Measurements from ENCODE around the gene CH25H.
"Not testable (repeated sequence)": the region's sequence is repeated elsewhere in the genome, so short reads cannot be mapped to it uniquely, and the experiment has no call there.

GRCh38 chr10:89255091-89255579, 48.0 kb upstream of the CH25H start:
- not testable (repeated sequence) for TF ChIP-seq CTCF, POLR2A (IDR thresholded peaks at IDR 0.05)

Measured in heart left ventricle (tissue), 13 donors.